CD14-positive monocyte (primary cell): Measurements from ENCODE around the gene CEACAM16. TPM values are rescaled to one million over a fixed set of nuclear protein-coding genes. Genes with fewer than 3 reads are reported as not detected.

Experiments used
- DNase-seq, 3 donors: peaks; one replicate each; pipeline ENCODE4 v3.0.0-alpha.2; 2011 to 2022
- H2AFZ ChIP-seq: 2 replicates; pipeline ENCODE4 v1.6.0; 2012; ENCODE audit warnings: mild to moderate bottlenecking, low read depth, low read length, inconsistent platforms; ENCODE audit not compliant: insufficient read depth, poor library complexity, severe bottlenecking
- H3K27ac ChIP-seq, 2 donors: 1 replicate in 1 of 2; 2 replicates in 1 of 2; pipeline ENCODE4 v1.5.1; 2012 to 2013; ENCODE audit warnings: low read length in 2 of 2, control low read depth in 1 of 2, inconsistent platforms in 1 of 2, low read depth in 1 of 2, mild to moderate bottlenecking in 1 of 2
- H3K27me3 ChIP-seq, 2 donors: one replicate each; pipeline versions ENCODE4 v1.6.0 to v1.6.1; 2011 to 2013; ENCODE audit warnings: low read length in 2 of 2; ENCODE audit not compliant: control insufficient read depth in 2 of 2, insufficient read depth in 2 of 2
- H3K36me3 ChIP-seq, 2 donors: replicated peaks in 1 of 2; 1 replicate in 1 of 2; 2 replicates in 1 of 2; pipeline versions ENCODE4 v1.5.1 to v1.6.1; 2012 to 2013; ENCODE audit warnings: low read length in 2 of 2, control low read depth in 1 of 2, inconsistent platforms in 1 of 2, mild to moderate bottlenecking in 1 of 2; ENCODE audit not compliant: insufficient read depth in 2 of 2, control insufficient read depth in 1 of 2
- H3K4me1 ChIP-seq, 2 donors: 1 replicate in 1 of 2; 2 replicates in 1 of 2; pipeline versions ENCODE4 v1.5.1 to v1.6.1; 2012 to 2013; ENCODE audit warnings: low read length in 2 of 2, control low read depth in 1 of 2, inconsistent platforms in 1 of 2, mild to moderate bottlenecking in 1 of 2, moderate library complexity in 1 of 2; ENCODE audit not compliant: insufficient read depth in 2 of 2, control insufficient read depth in 1 of 2
- H3K4me2 ChIP-seq: replicated peaks from 2 replicates; pipeline ENCODE3; 2012; ENCODE audit warnings: low read length, moderate library complexity, mild to moderate bottlenecking; ENCODE audit not compliant: poor library complexity, severe bottlenecking; ENCODE audit errors: extremely low read depth
- H3K4me3 ChIP-seq, 3 experiments: fragments of 200-600 bp in 1 of 3; sonication (generic) in 1 of 3; replicated peaks in 1 of 3; 1 replicate in 2 of 3; 2 replicates in 1 of 3; pipeline ENCODE4 v1.5.1; 2011 to 2013; ENCODE audit warnings: low read length in 3 of 3, mild to moderate bottlenecking in 3 of 3, control low read depth in 2 of 3, low read depth in 2 of 3, inconsistent platforms in 1 of 3, moderate library complexity in 1 of 3
- H3K79me2 ChIP-seq: 2 replicates; pipeline ENCODE4 v1.6.0; 2012; ENCODE audit warnings: mild to moderate bottlenecking, control low read depth, inconsistent platforms, low read length, moderate library complexity; ENCODE audit not compliant: insufficient read depth
- H3K9ac ChIP-seq: 2 replicates; pipeline ENCODE4 v1.6.0; 2017; ENCODE audit warnings: low read length, mild to moderate bottlenecking; ENCODE audit not compliant: insufficient read depth, poor library complexity, severe bottlenecking
- H3K9me3 ChIP-seq, 2 donors: replicated peaks in 1 of 2; 1 replicate in 1 of 2; 2 replicates in 1 of 2; pipeline versions ENCODE4 v1.5.1 to v1.6.1; 2012 to 2013; ENCODE audit warnings: low read length in 2 of 2, control low read depth in 1 of 2; ENCODE audit not compliant: control insufficient read depth in 1 of 2, insufficient read depth in 1 of 2
- H4K20me1 ChIP-seq: 2 replicates; pipeline ENCODE4 v1.6.0; 2012; ENCODE audit warnings: mild to moderate bottlenecking, low read length, control low read depth, moderate library complexity; ENCODE audit not compliant: insufficient read depth
- H3K27ac Mint-ChIP-seq, 7 donors: one replicate each; pipeline ENCODE4 v1.8.0; 2020; ENCODE audit warnings: mild to moderate bottlenecking in 7 of 7, mixed read lengths in 7 of 7, moderate library complexity in 6 of 7, inconsistent platforms in 2 of 7
- H3K27me3 Mint-ChIP-seq, 3 donors: one replicate each; pipeline ENCODE4 v1.8.0; 2021 to 2022; ENCODE audit warnings: low read depth in 3 of 3, mild to moderate bottlenecking in 3 of 3, mixed read lengths in 3 of 3, moderate library complexity in 3 of 3, inconsistent platforms in 1 of 3
- H3K36me3 Mint-ChIP-seq, 2 donors: one replicate each; pipeline ENCODE4 v1.8.0; 2020; ENCODE audit warnings: mixed read lengths in 2 of 2, inconsistent platforms in 1 of 2, mild to moderate bottlenecking in 1 of 2
- H3K4me1 Mint-ChIP-seq: one replicate; pipeline ENCODE4 v1.8.0; 2020; ENCODE audit warnings: mild to moderate bottlenecking, mixed read lengths
- H3K4me3 Mint-ChIP-seq, 2 donors: one replicate each; pipeline ENCODE4 v1.8.0; 2020; ENCODE audit warnings: mild to moderate bottlenecking in 2 of 2, mixed read lengths in 2 of 2, moderate library complexity in 1 of 2
- H3K9me3 Mint-ChIP-seq, 7 donors: one replicate each; pipeline ENCODE4 v1.8.0; 2020 to 2022; ENCODE audit warnings: mixed read lengths in 7 of 7, mild to moderate bottlenecking in 6 of 7, moderate library complexity in 6 of 7, inconsistent platforms in 2 of 7
- WGBS: methylation state at CpG from one replicate; pipeline ENCODE4 v1.1.5; 2013; ENCODE audit warnings: missing lambda C conversion rate; ENCODE audit not compliant: insufficient coverage; 5-methylcytosine and 5-hydroxymethylcytosine counted together
- intact Hi-C, 2 donors: fragments of 100-400 bp; cut with micrococcal nuclease; formaldehyde crosslinking; loops; one replicate each; pipeline versions ENCODE4 v1.15.0 to v1.15.1; 2023
- polyA plus RNA-seq, 3 donors: library from polyadenylated mRNA; depleted of rRNA in 1 of 3; unstranded in 2 of 3; stranded (reverse) in 1 of 3; fragments of 300-500 nt in 2 of 3; fragments of >200 nt in 1 of 3; fragmentation: Illumina TruSeq in 2 of 3; gene quantifications; 1 replicate in 2 of 3; 2 replicates in 1 of 3; pipeline ENCODE4 v1.2.3, GENCODE V29; 2012 to 2021
- TF ChIP-seq, protein P1 (sequence below): fragments of 200-600 bp; IDR thresholded peaks from one replicate; pipeline ENCODE4 v1.8.0; 2022; ENCODE audit warnings: antibody characterized with exemption, mild to moderate bottlenecking

Gene CEACAM16
- polyA plus RNA-seq, 3 donors = not detected

DNA sequence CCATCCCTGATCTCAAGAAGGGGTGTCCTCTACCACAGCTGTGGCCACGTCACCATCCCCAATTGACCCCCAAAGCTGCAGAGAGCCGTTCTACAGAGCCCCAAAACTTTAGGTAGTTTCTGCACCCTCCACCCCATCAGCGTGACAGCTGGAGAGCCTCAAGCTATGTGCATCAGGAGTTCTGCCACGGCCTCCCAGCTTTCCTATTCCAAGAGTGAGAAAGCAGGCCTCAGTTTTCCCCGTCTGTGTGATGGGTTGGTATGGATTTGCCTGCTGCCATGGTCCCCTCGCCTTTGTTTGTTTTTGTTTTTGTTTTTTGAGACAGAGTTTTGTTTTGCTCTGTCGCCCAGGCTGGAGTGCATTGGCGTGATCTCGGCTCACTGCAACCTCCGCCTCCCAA, 51.0 kb downstream of the CEACAM16 start:
- Mint-ChIP-seq H3K4me3 (peak overlapping the region; percentile 96 to 98), H3K27ac (peak overlapping the region; percentile 94 to 98 (median 97)), H3K36me3 (peaks cover 41 to 45% of the 10 kb centered on the region in 2 donors), H3K27me3 (peaks cover 4 to 12% (median 7%) of the 10 kb centered on the region in 3 donors), H3K9me3 (peaks cover 0 to 2% (median 0%) of the 10 kb centered on the region in 7 donors), H3K4me1 (peaks cover 76% of the 10 kb centered on the region)
- H2AFZ ChIP-seq = no peak overlapping the region
- WGBS = 72% methylated on average over 2 of the region's 10 CpGs
- H3K27me3 ChIP-seq = no peaks in the 10 kb centered on the region
- TF ChIP-seq, protein P1, sequence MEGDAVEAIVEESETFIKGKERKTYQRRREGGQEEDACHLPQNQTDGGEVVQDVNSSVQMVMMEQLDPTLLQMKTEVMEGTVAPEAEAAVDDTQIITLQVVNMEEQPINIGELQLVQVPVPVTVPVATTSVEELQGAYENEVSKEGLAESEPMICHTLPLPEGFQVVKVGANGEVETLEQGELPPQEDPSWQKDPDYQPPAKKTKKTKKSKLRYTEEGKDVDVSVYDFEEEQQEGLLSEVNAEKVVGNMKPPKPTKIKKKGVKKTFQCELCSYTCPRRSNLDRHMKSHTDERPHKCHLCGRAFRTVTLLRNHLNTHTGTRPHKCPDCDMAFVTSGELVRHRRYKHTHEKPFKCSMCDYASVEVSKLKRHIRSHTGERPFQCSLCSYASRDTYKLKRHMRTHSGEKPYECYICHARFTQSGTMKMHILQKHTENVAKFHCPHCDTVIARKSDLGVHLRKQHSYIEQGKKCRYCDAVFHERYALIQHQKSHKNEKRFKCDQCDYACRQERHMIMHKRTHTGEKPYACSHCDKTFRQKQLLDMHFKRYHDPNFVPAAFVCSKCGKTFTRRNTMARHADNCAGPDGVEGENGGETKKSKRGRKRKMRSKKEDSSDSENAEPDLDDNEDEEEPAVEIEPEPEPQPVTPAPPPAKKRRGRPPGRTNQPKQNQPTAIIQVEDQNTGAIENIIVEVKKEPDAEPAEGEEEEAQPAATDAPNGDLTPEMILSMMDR = no peak
- intact Hi-C loops = loop anchor here (2.0 to 5.0 kb wide), 2 partner anchors 21 to 63 kb away; no protein-coding TSS in a partner anchor
- peaks cover 27% of the 10 kb centered on the region for H4K20me1 ChIP-seq
- peak overlapping the region; percentile 88 to 96 (median 95) for H3K4me3 ChIP-seq
- peak overlapping the region in 1 of 2 donors; percentile 99 for H3K27ac ChIP-seq
- no peak for DNase-seq
- H3K79me2 ChIP-seq = peaks cover 51% of the 10 kb centered on the region
- H3K4me1 ChIP-seq = peaks cover 80 to 84% of the 10 kb centered on the region in 2 donors
- H3K36me3 ChIP-seq = peaks cover 22 to 26% of the 10 kb centered on the region in 2 donors
- peak overlapping the region; percentile 96 for H3K4me2 ChIP-seq
- no peaks in the 10 kb centered on the region for H3K9me3 ChIP-seq
- H3K9ac ChIP-seq = peak overlapping the region; percentile 98

DNA sequence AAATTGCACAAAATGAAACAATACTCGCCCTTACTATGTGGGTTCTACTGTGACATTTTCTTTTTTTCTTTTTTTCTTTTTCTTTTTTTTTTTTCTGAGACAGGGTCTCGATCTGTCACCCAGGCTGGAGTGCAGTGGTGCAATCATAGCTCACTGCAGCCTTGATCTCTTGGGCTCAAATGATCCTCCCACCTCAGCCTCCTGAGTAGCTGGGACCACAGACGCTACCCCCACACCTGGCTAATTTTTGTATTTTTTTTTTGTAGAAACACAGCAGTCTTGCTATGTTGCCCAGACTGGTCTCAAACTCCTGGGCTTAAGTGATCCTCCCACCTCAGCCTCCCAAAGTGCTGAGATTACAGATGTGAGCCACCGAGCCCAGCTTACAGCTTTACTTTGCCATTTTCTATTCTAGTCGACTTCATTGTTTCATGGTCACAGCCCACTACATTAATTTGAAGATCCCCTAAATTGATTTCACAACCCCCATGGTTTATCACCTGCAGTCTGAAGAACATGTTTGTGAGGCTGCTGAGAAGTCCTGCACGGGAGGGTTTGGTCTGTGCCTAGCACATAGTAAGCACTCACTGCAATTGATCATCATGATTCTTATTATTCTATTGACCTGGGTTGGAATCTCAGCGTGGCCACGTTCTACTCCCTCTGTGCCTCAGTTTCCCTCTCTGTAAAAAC, 53.3 kb downstream of the CEACAM16 start:
- peak overlapping the region; percentile 79 to 90 for H3K4me3 Mint-ChIP-seq

More for the DNA sequence above, 53.3 kb downstream of the CEACAM16 start:
- intact Hi-C loops = loop anchor here (5.0 kb wide), 1 partner anchor 65 kb away; no protein-coding TSS in a partner anchor
- peaks cover 68% of the 10 kb centered on the region for H3K4me1 Mint-ChIP-seq
- DNase-seq = no peak
- Histone ChIP-seq H3K36me3 (peaks cover 43 to 49% of the 10 kb centered on the region in 2 donors), H3K9me3 (no peaks in the 10 kb centered on the region), H3K27me3 (no peaks in the 10 kb centered on the region), H3K27ac (peak overlapping the region; percentile 97 to 99), H2AFZ (no peak overlapping the region), H4K20me1 (peaks cover 42% of the 10 kb centered on the region), H3K4me1 (peaks cover 69 to 75% of the 10 kb centered on the region in 2 donors), H3K79me2 (peaks cover 68% of the 10 kb centered on the region), H3K4me3 (peak overlapping the region in 2 of 3 experiments; percentile 7 to 96), H3K4me2 (peak overlapping the region; percentile 96), H3K9ac (no peak overlapping the region)
- peaks cover 0 to 3% (median 2%) of the 10 kb centered on the region in 3 donors for H3K27me3 Mint-ChIP-seq
- TF ChIP-seq, protein P1 = no peak
- peak overlapping the region; percentile 98 to 100 (median 99) for H3K27ac Mint-ChIP-seq
- H3K36me3 Mint-ChIP-seq = peaks cover 58 to 67% of the 10 kb centered on the region in 2 donors
- H3K9me3 Mint-ChIP-seq = peaks cover 0 to 2% (median 0%) of the 10 kb centered on the region in 7 donors
- 71% methylated on average over 1 of the region's 8 CpGs for WGBS
